Neural progenitor cell (in vitro differentiated cells): ENCODE data around the gene MICAL2. TPM values are rescaled to one million over a fixed set of nuclear protein-coding genes. Genes with fewer than 3 reads are reported as not detected.

ENCODE experiments used
- DNase-seq: peaks from one replicate; pipeline ENCODE4 v3.0.0-alpha.2; 2016; ENCODE audit warnings: low spot score
- H2AFZ ChIP-seq: fragments of 200-600 bp; sonication (generic); replicated peaks from 2 replicates; pipeline ENCODE4 v1.6.1; 2016; ENCODE audit warnings: antibody characterized with exemption
- H3F3A ChIP-seq: fragments of 200-600 bp; sonication (generic); 2 replicates; pipeline ENCODE4 v1.6.1; 2016; ENCODE audit warnings: antibody characterized with exemption, low read depth
- H3K27ac ChIP-seq: fragments of 200-600 bp; sonication (generic); 2 replicates; pipeline ENCODE4 v1.5.1; 2016; ENCODE audit warnings: mild to moderate bottlenecking
- H3K27me3 ChIP-seq: fragments of 200-600 bp; sonication (generic); 2 replicates; pipeline ENCODE4 v1.6.1; 2016; ENCODE audit warnings: mild to moderate bottlenecking, moderate library complexity
- H3K36me3 ChIP-seq: fragments of 200-600 bp; sonication (generic); 2 replicates; pipeline ENCODE4 v1.5.1; 2016
- H3K4me1 ChIP-seq: fragments of 200-600 bp; sonication (generic); 2 replicates; pipeline ENCODE4 v1.6.1; 2016; ENCODE audit warnings: mixed run types
- H3K4me2 ChIP-seq: fragments of 200-600 bp; sonication (generic); 2 replicates; pipeline ENCODE4 v1.6.1; 2016
- H3K4me3 ChIP-seq: fragments of 200-600 bp; sonication (generic); 2 replicates; pipeline ENCODE4 v1.5.1; 2016
- H3K79me2 ChIP-seq: fragments of 200-600 bp; sonication (generic); 2 replicates; pipeline ENCODE4 v1.6.1; 2016; ENCODE audit warnings: low read depth
- H3K9ac ChIP-seq: fragments of 200-600 bp; sonication (generic); 2 replicates; pipeline ENCODE4 v1.6.1; 2016
- H3K9me3 ChIP-seq: fragments of 200-600 bp; sonication (generic); 2 replicates; pipeline ENCODE4 v1.5.1; 2016; ENCODE audit warnings: low read depth
- H4K20me1 ChIP-seq: fragments of 200-600 bp; sonication (generic); 2 replicates; pipeline ENCODE4 v1.6.1; 2016; ENCODE audit warnings: low read depth
- H3K27ac Mint-ChIP-seq: 3 replicates; pipeline ENCODE4 v1.8.0; 2021; ENCODE audit warnings: mixed read lengths
- H3K27me3 Mint-ChIP-seq: 2 replicates; pipeline ENCODE4 v1.8.0; 2022; ENCODE audit warnings: low read depth, mild to moderate bottlenecking, inconsistent platforms, moderate library complexity, mixed read lengths; ENCODE audit not compliant: insufficient read depth
- H3K36me3 Mint-ChIP-seq: 3 replicates; pipeline ENCODE4 v1.8.0; 2021; ENCODE audit warnings: mixed read lengths
- H3K4me1 Mint-ChIP-seq: 3 replicates; pipeline ENCODE4 v1.8.0; 2021; ENCODE audit warnings: mixed read lengths
- H3K4me3 Mint-ChIP-seq: 3 replicates; pipeline ENCODE4 v1.8.0; 2021; ENCODE audit warnings: mild to moderate bottlenecking, moderate library complexity, mixed read lengths
- H3K9me3 Mint-ChIP-seq: 3 replicates; pipeline ENCODE4 v1.8.0; 2020; ENCODE audit warnings: mixed read lengths
- CTCF ChIP-seq: fragments of 200-600 bp; sonication (generic); IDR thresholded peaks from 2 replicates; pipeline ENCODE4 v1.5.1; 2017; ENCODE audit warnings: antibody characterized with exemption, mild to moderate bottlenecking
- EZH2 ChIP-seq: fragments of 200-600 bp; sonication (generic); IDR thresholded peaks from 2 replicates; pipeline ENCODE4 v1.6.1; 2017; ENCODE audit warnings: antibody characterized with exemption, mild to moderate bottlenecking, moderate library complexity
- EZH2phosphoT487 ChIP-seq: fragments of 200-600 bp; sonication (generic); IDR thresholded peaks from 2 replicates; pipeline ENCODE4 v1.6.1; 2017; ENCODE audit warnings: antibody characterized with exemption
- total RNA-seq: library from RNA; depleted of rRNA; stranded (reverse); fragments of >200 nt; gene quantifications from 2 replicates; pipeline ENCODE4 v1.2.3, GENCODE V29; 2015; ENCODE audit warnings: low replicate concordance

MICAL2 gene
- total RNA-seq, 1 donor from 2014 or later, result 0.60 TPM

GRCh38 chr11:12111549-12112520 is 1.4 kb downstream of the MICAL2 start:
- H3K4me2 ChIP-seq, result peak overlapping the region; percentile 83
- TF ChIP-seq EZH2phosphoT487 (no peak), EZH2 (peak; percentile 20), CTCF (no peak)
- H3K4me3 ChIP-seq, result peak overlapping the region; percentile 44
- peaks cover 10% of the 10 kb centered on the region for H3F3A ChIP-seq
- H3K9me3 ChIP-seq, result no peaks in the 10 kb centered on the region
- peaks cover 43% of the 10 kb centered on the region for H3K27me3 ChIP-seq
- peak overlapping the region; percentile 47 for H2AFZ ChIP-seq
- Mint-ChIP-seq H3K4me3 (peak overlapping the region; percentile 79), H3K9me3 (no peaks in the 10 kb centered on the region), H3K27me3 (peaks cover 23% of the 10 kb centered on the region), H3K27ac (no peak overlapping the region), H3K36me3 (no peaks in the 10 kb centered on the region), H3K4me1 (peaks cover 8% of the 10 kb centered on the region)
- H3K27ac ChIP-seq, result no peak overlapping the region
- H3K9ac ChIP-seq, result no peak overlapping the region
- H3K79me2 ChIP-seq, result no peaks in the 10 kb centered on the region
- no peaks in the 10 kb centered on the region for H3K36me3 ChIP-seq
- peaks cover 8% of the 10 kb centered on the region for H3K4me1 ChIP-seq
- H4K20me1 ChIP-seq, result peaks cover 6% of the 10 kb centered on the region
- peak; percentile 24 for DNase-seq

GRCh38 chr11:12112750-12113149 is 2.4 kb downstream of the MICAL2 start:
- H3K9me3 Mint-ChIP-seq, result no peaks in the 10 kb centered on the region
- no peaks in the 10 kb centered on the region for H3K36me3 ChIP-seq
- H3K4me3 Mint-ChIP-seq, result no peak overlapping the region
- H3K4me1 ChIP-seq, result peaks cover 8% of the 10 kb centered on the region
- H3K4me2 ChIP-seq, result no peak overlapping the region
- peaks cover 43% of the 10 kb centered on the region for H3K27me3 ChIP-seq
- TF ChIP-seq EZH2 (no peak), EZH2phosphoT487 (no peak), CTCF (no peak)
- peaks cover 10% of the 10 kb centered on the region for H3F3A ChIP-seq
- H3K27ac ChIP-seq, result no peak overlapping the region
- H3K36me3 Mint-ChIP-seq, result no peaks in the 10 kb centered on the region
- H4K20me1 ChIP-seq, result peaks cover 6% of the 10 kb centered on the region
- no peak for DNase-seq
- no peaks in the 10 kb centered on the region for H3K79me2 ChIP-seq
- no peak overlapping the region for H3K4me3 ChIP-seq
- peaks cover 23% of the 10 kb centered on the region for H3K27me3 Mint-ChIP-seq
- H3K4me1 Mint-ChIP-seq, result peaks cover 8% of the 10 kb centered on the region
- no peak overlapping the region for H3K9ac ChIP-seq
- no peaks in the 10 kb centered on the region for H3K9me3 ChIP-seq
- H2AFZ ChIP-seq, result no peak overlapping the region
- no peak overlapping the region for H3K27ac Mint-ChIP-seq

DNA sequence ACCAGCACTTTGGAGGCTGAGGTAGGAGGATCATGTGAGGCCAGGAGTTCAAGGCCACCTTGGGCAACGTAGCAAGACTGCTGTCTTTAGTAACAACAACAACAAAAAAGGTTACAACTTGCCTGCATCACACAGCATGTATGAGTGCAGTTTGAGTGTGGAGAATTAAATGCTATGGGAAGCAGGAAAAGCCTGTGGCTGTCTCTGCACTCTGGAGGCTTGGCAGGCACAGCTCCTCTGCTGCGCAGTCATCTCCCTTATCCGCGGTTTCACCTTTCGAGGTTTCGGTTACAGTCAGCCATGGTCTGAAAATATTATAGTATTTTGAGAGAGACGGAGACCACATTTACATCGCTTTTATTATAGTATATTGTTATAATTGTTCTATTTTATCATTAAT is 2.9 kb downstream of the MICAL2 start:
- peaks cover 8% of the 10 kb centered on the region for H3K4me1 Mint-ChIP-seq
- H3K27ac ChIP-seq, result no peak overlapping the region
- TF ChIP-seq CTCF (no peak), EZH2phosphoT487 (no peak), EZH2 (no peak)
- no peaks in the 10 kb centered on the region for H3K9me3 Mint-ChIP-seq
- no peak overlapping the region for H3K27ac Mint-ChIP-seq
- no peak overlapping the region for H3K9ac ChIP-seq
- H3K27me3 Mint-ChIP-seq, result peaks cover 23% of the 10 kb centered on the region
- H3K4me3 ChIP-seq, result no peak overlapping the region
- H3K4me1 ChIP-seq, result peaks cover 8% of the 10 kb centered on the region
- H3K9me3 ChIP-seq, result no peaks in the 10 kb centered on the region
- H3K36me3 ChIP-seq, result no peaks in the 10 kb centered on the region
- no peaks in the 10 kb centered on the region for H3K79me2 ChIP-seq
- peaks cover 43% of the 10 kb centered on the region for H3K27me3 ChIP-seq
- H3K4me3 Mint-ChIP-seq, result no peak overlapping the region
- no peak for DNase-seq
- H2AFZ ChIP-seq, result no peak overlapping the region
- H3K36me3 Mint-ChIP-seq, result no peaks in the 10 kb centered on the region
- H3F3A ChIP-seq, result peaks cover 10% of the 10 kb centered on the region
- peaks cover 6% of the 10 kb centered on the region for H4K20me1 ChIP-seq
- no peak overlapping the region for H3K4me2 ChIP-seq
